LNCaP clone FGC (cell line): ENCODE results near the gene MED15.

ENCODE experiments used
- DNase-seq: peaks from one replicate; pipeline ENCODE4 v3.0.0-alpha.2; 2011; ENCODE audit warnings: low read depth
- H3K4me3 ChIP-seq: 2 replicates; pipeline ENCODE4 v1.5.1; 2011; ENCODE audit warnings: mild to moderate bottlenecking, low read depth, low read length, control low read depth
- TF ChIP-seq, protein P1 (sequence below): IDR thresholded peaks from 2 replicates; pipeline ENCODE4 v1.5.1; 2012; ENCODE audit warnings: mild to moderate bottlenecking; ENCODE audit not compliant: control insufficient read depth, insufficient read depth; ENCODE audit errors: extremely low read depth

The MED15 gene

GRCh38 chr22:20486229-20486628 is 21.2 kb upstream of the MED15 start:
- TF ChIP-seq, protein P1, sequence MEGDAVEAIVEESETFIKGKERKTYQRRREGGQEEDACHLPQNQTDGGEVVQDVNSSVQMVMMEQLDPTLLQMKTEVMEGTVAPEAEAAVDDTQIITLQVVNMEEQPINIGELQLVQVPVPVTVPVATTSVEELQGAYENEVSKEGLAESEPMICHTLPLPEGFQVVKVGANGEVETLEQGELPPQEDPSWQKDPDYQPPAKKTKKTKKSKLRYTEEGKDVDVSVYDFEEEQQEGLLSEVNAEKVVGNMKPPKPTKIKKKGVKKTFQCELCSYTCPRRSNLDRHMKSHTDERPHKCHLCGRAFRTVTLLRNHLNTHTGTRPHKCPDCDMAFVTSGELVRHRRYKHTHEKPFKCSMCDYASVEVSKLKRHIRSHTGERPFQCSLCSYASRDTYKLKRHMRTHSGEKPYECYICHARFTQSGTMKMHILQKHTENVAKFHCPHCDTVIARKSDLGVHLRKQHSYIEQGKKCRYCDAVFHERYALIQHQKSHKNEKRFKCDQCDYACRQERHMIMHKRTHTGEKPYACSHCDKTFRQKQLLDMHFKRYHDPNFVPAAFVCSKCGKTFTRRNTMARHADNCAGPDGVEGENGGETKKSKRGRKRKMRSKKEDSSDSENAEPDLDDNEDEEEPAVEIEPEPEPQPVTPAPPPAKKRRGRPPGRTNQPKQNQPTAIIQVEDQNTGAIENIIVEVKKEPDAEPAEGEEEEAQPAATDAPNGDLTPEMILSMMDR: no peak
- no peak overlapping the region for H3K4me3 ChIP-seq
- DNase-seq: no peak

DNA sequence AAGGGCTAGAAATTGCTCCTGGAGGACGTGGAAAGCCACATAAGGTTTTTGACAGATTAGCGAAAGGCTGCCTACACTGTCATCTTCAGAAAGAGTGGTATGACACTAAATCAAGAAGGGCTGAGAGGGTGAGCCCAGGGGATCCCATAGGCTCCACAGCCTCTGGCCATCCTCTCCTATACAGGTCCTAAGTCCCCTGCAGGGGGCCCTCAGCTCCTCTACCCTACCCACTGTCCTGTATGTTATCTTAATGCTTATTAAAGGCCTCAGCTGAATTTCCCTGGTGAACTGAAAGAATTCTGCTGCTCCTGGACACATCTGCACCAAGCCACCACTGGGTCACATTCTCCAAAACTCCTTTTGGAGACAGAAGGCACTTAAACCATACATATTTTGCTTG is 19.7 kb upstream of the MED15 start:
- no peak overlapping the region for H3K4me3 ChIP-seq
- TF ChIP-seq, protein P1: no peak
- DNase-seq: no peak

- DNase-seq: no peak
- no peak overlapping the region for H3K4me3 ChIP-seq
- TF ChIP-seq, protein P1: no peak
Measured at GRCh38 chr22:20488946-20489345, 18.5 kb upstream of the MED15 start.

DNA sequence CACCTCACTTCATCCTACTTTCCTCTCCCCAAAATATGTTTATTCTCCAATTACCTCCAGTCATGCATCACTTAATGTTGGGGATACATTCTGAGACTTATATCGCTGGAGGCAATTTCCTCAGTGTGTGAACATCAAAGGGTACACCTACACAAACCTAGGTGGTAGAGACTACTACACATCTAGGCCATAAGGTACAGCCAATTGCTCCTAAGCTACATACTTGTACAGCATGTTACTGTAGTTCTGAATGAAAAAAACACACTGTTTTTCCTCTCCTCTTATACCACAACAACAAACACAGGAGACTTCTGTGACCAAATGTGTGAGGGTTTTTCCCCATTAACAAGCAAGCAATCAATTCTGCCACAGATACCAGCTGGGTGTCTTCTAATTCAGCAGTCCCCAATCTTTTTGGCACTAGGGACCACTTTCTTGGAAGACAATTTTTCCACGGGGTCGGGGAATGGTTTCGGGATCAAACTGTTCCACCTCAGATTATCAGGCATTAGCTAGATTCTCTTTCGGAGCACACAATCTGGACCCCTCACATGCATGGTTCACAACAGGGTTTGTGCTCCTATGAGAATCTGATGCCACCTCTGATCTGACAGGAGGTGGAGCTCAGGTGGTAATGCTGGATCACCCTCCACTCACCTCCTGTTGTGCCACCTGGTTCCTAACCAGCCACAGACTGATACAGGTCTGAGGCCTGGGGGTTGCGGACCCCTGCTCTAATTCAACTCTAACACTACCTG is 17.0 kb upstream of the MED15 start:
- H3K4me3 ChIP-seq: no peak overlapping the region
- no peak for DNase-seq
- TF ChIP-seq, protein P1: no peak

GRCh38 chr22:20490941-20491307 is 16.5 kb upstream of the MED15 start:
- no peak for DNase-seq
- TF ChIP-seq, protein P1: no peak
- no peak overlapping the region for H3K4me3 ChIP-seq

DNA sequence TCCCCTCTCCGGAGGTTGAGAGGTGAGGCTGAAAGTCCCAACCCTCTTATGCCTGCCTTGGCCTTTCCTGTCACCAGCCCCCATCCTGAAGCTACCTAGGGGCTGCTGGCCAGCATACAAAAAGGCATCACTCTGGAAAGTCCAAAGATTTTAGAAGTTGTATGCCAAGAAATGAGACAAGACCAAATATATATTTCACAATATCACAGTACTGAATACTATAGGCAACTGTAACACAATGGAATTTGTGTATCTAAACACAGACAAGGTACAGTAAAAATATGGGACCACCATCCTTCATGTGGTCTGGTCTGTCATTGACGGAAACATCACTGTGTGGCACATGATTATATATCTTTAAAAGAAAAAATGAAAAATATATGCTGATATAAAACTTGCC is 16.1 kb upstream of the MED15 start:
- no peak overlapping the region for H3K4me3 ChIP-seq
- no peak for DNase-seq
- TF ChIP-seq, protein P1: no peak
